GM19099 (cell line): ENCODE data around the gene KIAA1549.

Experiments used
- POLR2A ChIP-seq: IDR thresholded peaks from 3 replicates; pipeline ENCODE4 v1.6.1; 2011; ENCODE audit warnings: low read depth; ENCODE audit not compliant: insufficient read length; ENCODE audit errors: extremely low read depth

The KIAA1549 gene

GRCh38 chr7:138981332-138982203 is at the start of gene KIAA1549:
TSS of gene KIAA1549 (minus strand) at chr7:138981389. CDS start at chr7:138981269, 120 bp downstream.
- TF ChIP-seq POLR2A: no peak

- TF ChIP-seq POLR2A: no peak
Observed at GRCh38 chr7:139029353-139029752, 48.2 kb upstream of the KIAA1549 start.

- TF ChIP-seq POLR2A: no peak
Observed at GRCh38 chr7:139026551-139026950, 45.4 kb upstream of the KIAA1549 start.

- no peak for TF ChIP-seq POLR2A
Observed at GRCh38 chr7:139023076-139023475, 41.9 kb upstream of the KIAA1549 start.

GRCh38 chr7:139022286-139022685 is 41.1 kb upstream of the KIAA1549 start:
- no peak for TF ChIP-seq POLR2A

- no peak for TF ChIP-seq POLR2A
Observed at GRCh38 chr7:139018910-139019309, 37.7 kb upstream of the KIAA1549 start.

- no peak for TF ChIP-seq POLR2A
Observed at GRCh38 chr7:139016931-139017511, 35.8 kb upstream of the KIAA1549 start.

GRCh38 chr7:139011373-139011772 is 30.2 kb upstream of the KIAA1549 start:
- no peak for TF ChIP-seq POLR2A

- no peak for TF ChIP-seq POLR2A
Observed at GRCh38 chr7:139004321-139005090, 23.3 kb upstream of the KIAA1549 start.

- no peak for TF ChIP-seq POLR2A
Observed at GRCh38 chr7:138999414-138999813, 18.2 kb upstream of the KIAA1549 start.

- no peak for TF ChIP-seq POLR2A
Observed at GRCh38 chr7:138992052-138992531, 10.9 kb upstream of the KIAA1549 start.

GRCh38 chr7:138987686-138988085 is 6.5 kb upstream of the KIAA1549 start:
- no peak for TF ChIP-seq POLR2A

GRCh38 chr7:138982204-138982623 is 1.0 kb upstream of the KIAA1549 start:
- no peak for TF ChIP-seq POLR2A

- TF ChIP-seq POLR2A: no peak
Observed at GRCh38 chr7:138980563-138981291, 462 bp downstream of the KIAA1549 start.
